SH-SY5Y (cell line): ENCODE data around the gene GMPS.

Experiments
- GATA2 ChIP-seq: IDR thresholded peaks from 2 replicates; pipeline ENCODE4 v1.6.1; 2011; ENCODE audit warnings: mild to moderate bottlenecking, low read depth, low read length
- GATA3 ChIP-seq: IDR thresholded peaks from 2 replicates; pipeline ENCODE4 v1.6.1; 2011; ENCODE audit warnings: low read depth, mild to moderate bottlenecking, low read length, moderate library complexity

- TF ChIP-seq GATA2 = no peak
- no peak for TF ChIP-seq GATA3
Observed at GRCh38 chr3:155941354-155941753, 70.9 kb downstream of the GMPS start.
